D721Med (cell line): ENCODE results near the gene ANKRD44.

Experiments
- DNase-seq: peaks from one replicate; pipeline ENCODE4 v3.0.0; 2011; ENCODE audit warnings: low spot score; ENCODE audit not compliant: insufficient read length
- FAIRE-seq: peaks from 2 replicates; lab custom pipeline; 2011; peaks lifted over from hg19 to GRCh38; lab: Jason Lieb, UNC
- TF ChIP-seq, protein P1 (sequence below): IDR thresholded peaks from 2 replicates; pipeline ENCODE4 v1.5.1; 2012; ENCODE audit warnings: mild to moderate bottlenecking, control low read depth; ENCODE audit not compliant: insufficient read depth; ENCODE audit errors: missing control alignments

ANKRD44 gene

DNA sequence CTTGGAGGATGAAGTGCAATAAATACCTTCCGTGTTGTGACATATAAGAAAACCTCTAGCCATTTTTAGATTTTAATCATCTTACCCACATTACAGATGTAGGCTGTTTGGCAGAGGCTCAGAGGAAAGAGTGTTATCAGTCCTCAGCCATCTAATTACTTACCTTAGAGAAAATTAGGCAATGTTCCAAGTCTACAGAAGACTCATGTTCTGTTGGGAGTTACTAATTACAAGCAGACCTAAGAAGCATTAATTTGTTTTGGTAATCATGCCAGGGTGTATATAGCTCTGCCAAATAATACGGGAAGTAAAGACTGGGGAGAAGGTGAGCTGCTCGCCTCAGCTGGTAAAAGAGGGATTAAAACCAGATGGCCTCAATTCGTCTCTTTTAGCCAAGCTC is 258.2 kb downstream of the ANKRD44 start:
- FAIRE-seq (peak; percentile 25), DNase-seq (no peak)
- TF ChIP-seq, protein P1, sequence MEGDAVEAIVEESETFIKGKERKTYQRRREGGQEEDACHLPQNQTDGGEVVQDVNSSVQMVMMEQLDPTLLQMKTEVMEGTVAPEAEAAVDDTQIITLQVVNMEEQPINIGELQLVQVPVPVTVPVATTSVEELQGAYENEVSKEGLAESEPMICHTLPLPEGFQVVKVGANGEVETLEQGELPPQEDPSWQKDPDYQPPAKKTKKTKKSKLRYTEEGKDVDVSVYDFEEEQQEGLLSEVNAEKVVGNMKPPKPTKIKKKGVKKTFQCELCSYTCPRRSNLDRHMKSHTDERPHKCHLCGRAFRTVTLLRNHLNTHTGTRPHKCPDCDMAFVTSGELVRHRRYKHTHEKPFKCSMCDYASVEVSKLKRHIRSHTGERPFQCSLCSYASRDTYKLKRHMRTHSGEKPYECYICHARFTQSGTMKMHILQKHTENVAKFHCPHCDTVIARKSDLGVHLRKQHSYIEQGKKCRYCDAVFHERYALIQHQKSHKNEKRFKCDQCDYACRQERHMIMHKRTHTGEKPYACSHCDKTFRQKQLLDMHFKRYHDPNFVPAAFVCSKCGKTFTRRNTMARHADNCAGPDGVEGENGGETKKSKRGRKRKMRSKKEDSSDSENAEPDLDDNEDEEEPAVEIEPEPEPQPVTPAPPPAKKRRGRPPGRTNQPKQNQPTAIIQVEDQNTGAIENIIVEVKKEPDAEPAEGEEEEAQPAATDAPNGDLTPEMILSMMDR, result no peak

DNA sequence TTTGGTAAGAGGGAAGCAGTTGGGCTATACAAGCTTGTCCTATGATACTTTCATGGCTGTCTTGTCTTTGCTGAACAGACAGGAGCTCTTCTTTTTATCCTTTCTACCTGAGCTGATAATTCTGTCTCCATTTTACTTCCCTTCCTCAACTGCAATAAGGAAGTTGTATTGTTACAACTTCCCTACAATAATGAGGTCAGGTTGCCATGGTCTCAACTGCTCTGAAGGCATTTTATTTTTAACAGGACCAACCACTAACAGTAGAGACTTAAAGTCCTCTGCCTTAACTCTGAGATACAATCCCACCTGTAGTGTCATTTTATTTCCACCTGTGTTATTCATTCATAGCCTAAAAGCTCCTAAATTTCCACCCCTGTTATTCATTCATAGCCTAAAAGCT is 265.5 kb downstream of the ANKRD44 start:
- DNase-seq, result no peak
- FAIRE-seq, result no peak
- TF ChIP-seq, protein P1, result no peak

DNA sequence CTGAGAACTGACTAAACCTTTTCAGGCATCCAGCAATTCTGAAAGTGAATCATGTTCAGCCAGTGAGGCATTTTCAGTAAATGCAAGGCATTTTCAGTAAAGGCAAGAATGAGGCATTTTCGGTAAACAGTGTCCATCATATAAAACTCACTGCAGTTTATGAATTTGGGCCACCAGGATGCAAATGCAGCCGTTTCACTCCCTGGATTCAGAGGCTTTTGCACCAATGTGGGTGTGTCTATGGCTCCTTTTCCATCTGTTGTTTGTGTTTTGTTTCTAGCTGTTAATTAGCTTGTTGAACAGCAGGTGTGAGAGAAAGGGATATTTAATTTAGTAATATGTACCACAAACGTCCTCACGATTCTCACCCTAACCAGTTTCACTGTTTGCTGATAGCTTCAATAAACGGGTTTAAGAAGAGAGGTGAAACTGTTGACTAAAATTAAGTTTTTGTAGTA is 267.8 kb downstream of the ANKRD44 start:
- FAIRE-seq (peak; percentile 86), DNase-seq (no peak)
- TF ChIP-seq, protein P1, result no peak

DNA sequence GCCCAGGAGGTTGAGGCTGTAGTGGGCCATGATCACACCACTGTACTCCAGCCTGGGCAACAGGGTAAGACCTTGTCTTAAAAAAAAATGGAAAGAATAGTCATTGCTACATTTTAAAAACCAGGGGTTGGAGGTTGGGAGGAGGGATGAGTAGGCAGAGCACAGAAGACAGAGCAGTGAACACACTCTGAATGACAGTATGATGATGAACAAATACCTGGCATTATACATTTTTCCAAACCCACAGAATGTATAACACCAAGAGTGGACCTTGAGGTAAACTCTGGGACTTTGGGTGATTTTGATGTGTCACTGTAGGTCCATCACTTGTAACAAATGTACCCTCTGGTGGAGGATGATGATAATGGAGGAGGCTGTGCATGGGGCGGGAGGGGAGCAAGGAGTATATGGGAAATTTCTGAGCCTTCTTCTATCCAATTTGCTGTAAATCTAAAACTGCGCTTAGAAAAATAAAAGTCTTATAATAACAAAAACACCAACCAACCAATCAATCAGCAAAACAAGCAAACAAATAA is 272.6 kb downstream of the ANKRD44 start:
- DNase-seq, result no peak
- FAIRE-seq, result no peak
- TF ChIP-seq, protein P1, result no peak

DNA sequence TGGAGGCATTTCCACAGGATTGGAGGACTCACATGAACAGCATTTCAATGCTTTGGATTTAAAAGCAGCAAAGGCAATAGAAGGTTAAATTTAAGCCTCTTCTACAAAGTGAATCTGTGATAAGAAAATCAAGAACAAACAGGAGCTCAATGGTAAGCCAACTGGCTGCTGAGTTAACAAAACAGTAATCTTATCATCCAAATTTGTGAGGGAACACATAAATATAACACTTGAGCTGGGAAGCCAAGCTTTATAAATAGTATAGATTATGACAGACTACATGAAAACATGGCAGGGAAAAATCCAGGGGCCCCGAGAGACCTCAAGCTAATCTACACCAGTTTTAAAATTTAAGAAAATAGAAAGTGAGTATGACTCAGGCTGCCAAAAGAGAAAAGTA is 275.6 kb downstream of the ANKRD44 start:
- FAIRE-seq (no peak), DNase-seq (no peak)
- TF ChIP-seq, protein P1, result no peak

DNA sequence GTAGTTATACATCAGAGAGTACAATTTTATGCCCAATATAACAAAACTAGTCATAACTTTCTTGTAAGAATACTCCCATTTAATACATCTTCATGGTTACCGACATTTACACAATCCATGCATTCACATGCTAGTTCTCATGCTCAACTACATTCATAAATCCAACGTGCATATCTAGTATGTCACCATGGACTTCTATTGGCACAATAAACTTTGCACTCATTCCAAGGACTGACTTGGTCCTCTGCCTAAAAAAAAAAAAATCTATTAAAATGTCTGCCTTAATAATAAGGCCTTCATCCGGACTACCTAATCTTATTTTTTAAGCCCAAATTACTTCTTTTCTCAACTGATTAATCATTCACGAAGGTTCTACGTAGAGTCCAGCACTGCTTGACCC is 276.3 kb downstream of the ANKRD44 start:
- FAIRE-seq (no peak), DNase-seq (no peak)
- TF ChIP-seq, protein P1, result no peak

DNA sequence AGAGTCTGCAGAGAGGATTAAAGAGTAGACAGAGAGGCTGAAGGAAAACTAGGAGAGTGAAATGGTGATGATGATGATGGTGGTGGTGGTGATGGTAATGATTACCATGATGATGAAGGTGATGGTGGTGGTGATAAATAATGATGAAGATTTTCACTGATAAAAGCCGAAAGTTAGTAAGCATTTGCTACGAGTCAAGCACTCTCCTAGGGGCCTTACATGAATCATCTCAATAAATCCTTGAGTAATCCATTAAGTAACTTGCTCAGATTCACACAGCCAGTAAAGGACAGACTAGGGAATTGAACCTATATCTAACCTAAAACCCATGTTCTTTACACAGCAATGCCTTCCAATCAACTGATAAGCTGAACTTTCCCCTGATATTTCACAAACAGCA is 277.4 kb downstream of the ANKRD44 start:
- FAIRE-seq (no peak), DNase-seq (no peak)
- TF ChIP-seq, protein P1, result no peak
